DND-41 (cell line): ENCODE data around the gene SC5D.

Experiments used
- ATAC-seq: fragments of 200-7000 bp; cut with Tn5 transposase; 3 replicates; pipeline ENCODE4 v1.9.1; 2021; ENCODE audit warnings: low read depth; ENCODE audit not compliant: insufficient read depth
- DNase-seq: peaks from one replicate; pipeline ENCODE4 v3.0.0-alpha.2; 2020
- H2AFZ ChIP-seq: 2 replicates; pipeline ENCODE4 v1.6.0; 2012; ENCODE audit warnings: low read depth, low read length
- H3K27ac ChIP-seq: 2 replicates; pipeline ENCODE4 v1.5.1; 2012; ENCODE audit warnings: low read length, inconsistent platforms
- H3K27me3 ChIP-seq: fragments of 200-600 bp; sonication (generic); 2 replicates; pipeline ENCODE4 v1.6.0; 2012; ENCODE audit warnings: low read length, mild to moderate bottlenecking, inconsistent platforms; ENCODE audit not compliant: insufficient read depth, poor library complexity
- H3K36me3 ChIP-seq: 2 replicates; pipeline ENCODE4 v1.5.1; 2012; ENCODE audit warnings: low read length, inconsistent platforms; ENCODE audit not compliant: insufficient read depth
- H3K4me1 ChIP-seq: 2 replicates; pipeline ENCODE4 v1.5.1; 2012; ENCODE audit warnings: mild to moderate bottlenecking, low read length; ENCODE audit not compliant: insufficient read depth
- H3K4me2 ChIP-seq: 2 replicates; pipeline ENCODE4 v1.6.0; 2012; ENCODE audit warnings: mild to moderate bottlenecking, moderate library complexity, low read length, inconsistent platforms; ENCODE audit not compliant: insufficient read depth
- H3K4me3 ChIP-seq, 2 experiments: fragments of 200-600 bp in 1 of 2; shearing (Covaris generic) in 1 of 2; 2 replicates each; pipeline ENCODE4 v1.5.1; 2012 to 2016; ENCODE audit warnings: inconsistent platforms in 2 of 2, low read length in 2 of 2, mild to moderate bottlenecking in 2 of 2, low read depth in 1 of 2, moderate library complexity in 1 of 2
- H3K79me2 ChIP-seq: 2 replicates; pipeline ENCODE4 v1.6.0; 2012; ENCODE audit warnings: low read length, inconsistent platforms; ENCODE audit not compliant: insufficient read depth
- H3K9ac ChIP-seq: 2 replicates; pipeline ENCODE4 v1.6.0; 2012; ENCODE audit warnings: low read depth, mild to moderate bottlenecking, inconsistent platforms, low read length, moderate library complexity
- H3K9me3 ChIP-seq: 2 replicates; pipeline ENCODE4 v1.5.1; 2012; ENCODE audit warnings: low read length, moderate library complexity, mild to moderate bottlenecking, inconsistent platforms; ENCODE audit not compliant: insufficient read depth, severe bottlenecking
- H4K20me1 ChIP-seq: 2 replicates; pipeline ENCODE4 v1.6.0; 2012; ENCODE audit warnings: low read length; ENCODE audit not compliant: insufficient read depth
- CTCF ChIP-seq: IDR thresholded peaks from 2 replicates; pipeline ENCODE4 v1.5.1; 2012; ENCODE audit warnings: borderline replicate concordance, low read length, moderate library complexity, mild to moderate bottlenecking; ENCODE audit not compliant: poor library complexity, severe bottlenecking; ENCODE audit errors: extremely low read depth
- EZH2 ChIP-seq: IDR thresholded peaks from 3 replicates; pipeline ENCODE4 v1.6.1; 2012; ENCODE audit warnings: borderline replicate concordance, low read depth, mild to moderate bottlenecking, moderate library complexity, low read length, inconsistent platforms; ENCODE audit not compliant: severe bottlenecking

The SC5D gene

GRCh38 chr11:121310908-121311307 lies 18.3 kb downstream of the SC5D start:
- no peak overlapping the region for H3K4me3 ChIP-seq
- no peaks in the 10 kb centered on the region for H4K20me1 ChIP-seq
- no peak overlapping the region for H2AFZ ChIP-seq
- peaks cover 38% of the 10 kb centered on the region for H3K36me3 ChIP-seq
- no peak overlapping the region for H3K27ac ChIP-seq
- TF ChIP-seq EZH2 (no peak), CTCF (no peak)
- ATAC-seq: no peak
- no peaks in the 10 kb centered on the region for H3K9me3 ChIP-seq
- no peak overlapping the region for H3K9ac ChIP-seq
- H3K4me1 ChIP-seq: no peaks in the 10 kb centered on the region
- H3K27me3 ChIP-seq: no peaks in the 10 kb centered on the region
- no peak overlapping the region for H3K4me2 ChIP-seq
- no peaks in the 10 kb centered on the region for H3K79me2 ChIP-seq
- DNase-seq: no peak

- Histone ChIP-seq H3K4me2 (no peak overlapping the region), H3K27me3 (no peaks in the 10 kb centered on the region), H3K36me3 (peaks cover 34% of the 10 kb centered on the region), H3K9ac (no peak overlapping the region), H3K4me1 (no peaks in the 10 kb centered on the region), H3K9me3 (no peaks in the 10 kb centered on the region), H3K79me2 (no peaks in the 10 kb centered on the region), H2AFZ (no peak overlapping the region), H3K4me3 (no peak overlapping the region), H4K20me1 (no peaks in the 10 kb centered on the region), H3K27ac (no peak overlapping the region)
- DNase-seq (no peak), ATAC-seq (no peak)
- no peak for TF ChIP-seq CTCF
- TF ChIP-seq EZH2: no peak
Measured at GRCh38 chr11:121311373-121311772, 18.8 kb downstream of the SC5D start.

GRCh38 chr11:121312483-121312882 lies 19.9 kb downstream of the SC5D start:
- TF ChIP-seq CTCF: no peak
- no peak for TF ChIP-seq EZH2
- no peak overlapping the region for H3K27ac ChIP-seq
- peaks cover 23% of the 10 kb centered on the region for H3K36me3 ChIP-seq
- H3K4me1 ChIP-seq: no peaks in the 10 kb centered on the region
- H2AFZ ChIP-seq: no peak overlapping the region
- H3K79me2 ChIP-seq: no peaks in the 10 kb centered on the region
- H3K9ac ChIP-seq: no peak overlapping the region
- H3K27me3 ChIP-seq: no peaks in the 10 kb centered on the region
- no peak overlapping the region for H3K4me2 ChIP-seq
- no peak overlapping the region for H3K4me3 ChIP-seq
- no peaks in the 10 kb centered on the region for H3K9me3 ChIP-seq
- no peak for DNase-seq
- H4K20me1 ChIP-seq: no peaks in the 10 kb centered on the region
- ATAC-seq: no peak
